Measurements from ENCODE around the gene RINL.

- TF ChIP-seq, protein P1, sequence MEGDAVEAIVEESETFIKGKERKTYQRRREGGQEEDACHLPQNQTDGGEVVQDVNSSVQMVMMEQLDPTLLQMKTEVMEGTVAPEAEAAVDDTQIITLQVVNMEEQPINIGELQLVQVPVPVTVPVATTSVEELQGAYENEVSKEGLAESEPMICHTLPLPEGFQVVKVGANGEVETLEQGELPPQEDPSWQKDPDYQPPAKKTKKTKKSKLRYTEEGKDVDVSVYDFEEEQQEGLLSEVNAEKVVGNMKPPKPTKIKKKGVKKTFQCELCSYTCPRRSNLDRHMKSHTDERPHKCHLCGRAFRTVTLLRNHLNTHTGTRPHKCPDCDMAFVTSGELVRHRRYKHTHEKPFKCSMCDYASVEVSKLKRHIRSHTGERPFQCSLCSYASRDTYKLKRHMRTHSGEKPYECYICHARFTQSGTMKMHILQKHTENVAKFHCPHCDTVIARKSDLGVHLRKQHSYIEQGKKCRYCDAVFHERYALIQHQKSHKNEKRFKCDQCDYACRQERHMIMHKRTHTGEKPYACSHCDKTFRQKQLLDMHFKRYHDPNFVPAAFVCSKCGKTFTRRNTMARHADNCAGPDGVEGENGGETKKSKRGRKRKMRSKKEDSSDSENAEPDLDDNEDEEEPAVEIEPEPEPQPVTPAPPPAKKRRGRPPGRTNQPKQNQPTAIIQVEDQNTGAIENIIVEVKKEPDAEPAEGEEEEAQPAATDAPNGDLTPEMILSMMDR (IDR thresholded peaks at IDR 0.05), result no peak
- no peak for TF ChIP-seq POLR2AphosphoS5 (IDR thresholded peaks at IDR 0.05)
Observed at GRCh38 chr19:38875656-38876395, 2.2 kb downstream of the RINL start.

All from esophagus muscularis mucosa (tissue), 3 donors.